ENCODE results near the gene COX7A2.

The COX7A2 gene

DNA sequence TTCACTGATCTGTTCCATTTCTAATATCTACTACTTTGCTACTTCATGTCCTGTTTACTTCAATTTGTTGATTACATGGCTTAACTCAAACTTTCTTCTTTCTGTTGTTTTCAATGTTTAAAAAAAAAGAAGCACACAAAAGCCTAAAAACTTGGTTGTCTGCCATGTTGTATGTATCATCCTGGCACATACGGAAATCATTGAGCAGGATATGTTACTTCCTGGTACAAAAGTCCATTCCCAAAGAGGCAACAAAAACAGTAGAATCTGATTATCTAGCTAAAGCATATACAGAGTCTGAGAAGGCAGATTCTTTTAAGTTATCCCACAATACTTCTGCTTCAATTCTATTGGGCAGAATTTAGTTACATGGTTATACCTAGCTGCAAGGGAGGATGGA lies 23.2 kb downstream of the COX7A2 start:
- no peak overlapping the region for H3K27ac ChIP-seq (ENCODE audit: low read depth, low read length)
- H3K9me3 ChIP-seq (ENCODE audit: control insufficient read depth, insufficient read depth, low read depth, low read length), result no peaks in the 10 kb centered on the region
- 0 out of 2 replicates have a peak, but pooled peaks cover 5% of the 10 kb centered on the region for H3K4me1 ChIP-seq (ENCODE audit: control insufficient read depth, insufficient read depth, low read length)
- no peaks in the 10 kb centered on the region for H3K36me3 ChIP-seq (ENCODE audit: control insufficient read depth, insufficient read depth, low read length)
- no peak overlapping the region for H3K4me3 ChIP-seq (ENCODE audit: low read depth, low read length)
- no peak overlapping the region for H3K9ac ChIP-seq (ENCODE audit: low read length)
- H3K27me3 ChIP-seq (ENCODE audit: control insufficient read depth, insufficient read depth, low read length), result no peaks in the 10 kb centered on the region

DNA sequence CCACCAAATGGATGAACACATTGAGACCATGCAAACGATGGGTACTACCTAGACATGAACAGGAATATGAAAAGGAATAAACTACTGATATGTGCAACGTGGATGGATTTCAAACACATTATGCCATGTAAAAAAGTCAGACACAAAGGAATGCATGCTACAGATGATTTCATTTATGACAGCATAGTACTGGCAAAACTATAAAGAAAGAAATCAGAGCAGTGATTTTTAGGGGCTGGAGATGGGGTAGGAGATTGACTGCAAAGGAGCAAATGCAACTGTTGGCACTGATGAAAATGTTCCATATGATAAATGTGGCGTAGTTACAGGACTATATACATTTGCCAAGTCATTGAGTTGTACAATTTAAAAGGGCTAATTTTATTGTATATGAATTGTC lies 24.3 kb downstream of the COX7A2 start:
- Histone ChIP-seq H3K9me3 (ENCODE audit: control insufficient read depth, insufficient read depth, low read depth, low read length) (no peaks in the 10 kb centered on the region), H3K27me3 (ENCODE audit: control insufficient read depth, insufficient read depth, low read length) (no peaks in the 10 kb centered on the region), H3K36me3 (ENCODE audit: control insufficient read depth, insufficient read depth, low read length) (no peaks in the 10 kb centered on the region), H3K4me3 (ENCODE audit: low read depth, low read length) (no peak overlapping the region), H3K9ac (ENCODE audit: low read length) (no peak overlapping the region), H3K4me1 (ENCODE audit: control insufficient read depth, insufficient read depth, low read length) (0 out of 2 replicates have a peak, but pooled peaks cover 5% of the 10 kb centered on the region), H3K27ac (ENCODE audit: low read depth, low read length) (no peak overlapping the region)

DNA sequence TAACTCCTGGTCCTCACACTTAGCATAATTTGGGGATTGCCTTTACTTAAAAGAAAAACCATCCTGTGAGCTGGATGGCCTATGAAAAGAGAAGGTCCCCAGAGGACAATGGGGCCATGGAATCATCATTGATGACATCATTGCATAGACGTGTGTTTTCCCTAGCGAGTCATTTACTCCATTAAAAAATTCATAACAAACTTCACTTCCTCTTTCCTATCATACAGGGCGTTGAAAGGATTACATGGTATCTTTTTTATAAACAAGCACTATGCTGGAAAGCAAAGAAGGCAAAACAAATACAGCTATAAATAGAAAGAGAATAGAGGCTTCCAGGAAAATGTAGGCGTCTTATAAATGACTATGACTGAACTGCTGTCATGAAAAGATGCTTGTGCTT lies 26.4 kb downstream of the COX7A2 start:
- Histone ChIP-seq H3K36me3 (ENCODE audit: control insufficient read depth, insufficient read depth, low read length) (no peaks in the 10 kb centered on the region), H3K27ac (ENCODE audit: low read depth, low read length) (no peak overlapping the region), H3K9me3 (ENCODE audit: control insufficient read depth, insufficient read depth, low read depth, low read length) (no peaks in the 10 kb centered on the region), H3K4me3 (ENCODE audit: low read depth, low read length) (no peak overlapping the region), H3K9ac (ENCODE audit: low read length) (no peak overlapping the region), H3K4me1 (ENCODE audit: control insufficient read depth, insufficient read depth, low read length) (peaks cover 17% of the 10 kb centered on the region), H3K27me3 (ENCODE audit: control insufficient read depth, insufficient read depth, low read length) (no peaks in the 10 kb centered on the region)

DNA sequence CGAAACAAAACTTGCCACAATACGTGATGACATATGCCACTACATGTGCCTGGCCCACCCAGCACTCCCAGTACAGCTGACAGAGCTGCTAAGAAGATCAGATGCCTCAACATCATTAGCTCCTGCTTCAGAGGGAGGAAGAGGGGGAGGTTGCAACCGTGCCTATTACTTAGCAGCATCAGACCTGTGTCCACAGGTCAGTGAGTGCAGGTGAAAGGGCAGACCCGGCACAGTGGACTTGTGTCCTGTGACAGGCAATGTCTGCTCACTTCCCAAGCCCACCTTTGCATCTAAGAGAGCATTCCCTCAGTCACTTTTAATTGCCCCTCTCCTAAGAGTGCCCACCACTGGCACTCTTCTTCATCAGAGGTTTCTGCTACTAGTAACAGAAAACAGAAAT lies 28.3 kb downstream of the COX7A2 start:
- no peaks in the 10 kb centered on the region for H3K27me3 ChIP-seq (ENCODE audit: control insufficient read depth, insufficient read depth, low read length)
- peaks cover 23% of the 10 kb centered on the region for H3K4me1 ChIP-seq (ENCODE audit: control insufficient read depth, insufficient read depth, low read length)
- no peak overlapping the region for H3K4me3 ChIP-seq (ENCODE audit: low read depth, low read length)
- no peak overlapping the region for H3K9ac ChIP-seq (ENCODE audit: low read length)
- H3K27ac ChIP-seq (ENCODE audit: low read depth, low read length), result no peak overlapping the region
- no peaks in the 10 kb centered on the region for H3K9me3 ChIP-seq (ENCODE audit: control insufficient read depth, insufficient read depth, low read depth, low read length)
- no peaks in the 10 kb centered on the region for H3K36me3 ChIP-seq (ENCODE audit: control insufficient read depth, insufficient read depth, low read length)

DNA sequence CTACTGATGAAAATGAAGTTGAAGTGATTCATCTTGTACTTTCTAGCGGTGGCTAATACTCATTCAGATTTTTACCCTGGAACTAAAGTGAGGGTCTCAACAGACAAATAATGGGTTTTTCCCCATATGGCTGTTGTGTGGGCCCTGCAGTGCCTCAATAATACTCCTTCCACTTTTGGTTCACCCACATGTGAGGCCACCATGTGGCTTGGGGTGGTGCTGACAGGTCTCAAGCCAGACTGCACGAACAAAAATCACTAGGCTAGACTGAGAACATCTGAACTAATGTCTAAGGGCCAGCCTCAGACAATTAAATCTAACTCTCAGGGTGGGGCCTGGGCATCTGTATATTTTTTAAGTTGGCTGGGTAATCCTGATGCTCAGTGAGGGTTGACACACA lies 29.9 kb downstream of the COX7A2 start:
- Histone ChIP-seq H3K36me3 (ENCODE audit: control insufficient read depth, insufficient read depth, low read length) (no peaks in the 10 kb centered on the region), H3K4me3 (ENCODE audit: low read depth, low read length) (no peak overlapping the region), H3K27ac (ENCODE audit: low read depth, low read length) (no peak overlapping the region), H3K9ac (ENCODE audit: low read length) (no peak overlapping the region), H3K4me1 (ENCODE audit: control insufficient read depth, insufficient read depth, low read length) (peaks cover 24% of the 10 kb centered on the region), H3K27me3 (ENCODE audit: control insufficient read depth, insufficient read depth, low read length) (peaks cover 10% of the 10 kb centered on the region), H3K9me3 (ENCODE audit: control insufficient read depth, insufficient read depth, low read depth, low read length) (no peaks in the 10 kb centered on the region)

DNA sequence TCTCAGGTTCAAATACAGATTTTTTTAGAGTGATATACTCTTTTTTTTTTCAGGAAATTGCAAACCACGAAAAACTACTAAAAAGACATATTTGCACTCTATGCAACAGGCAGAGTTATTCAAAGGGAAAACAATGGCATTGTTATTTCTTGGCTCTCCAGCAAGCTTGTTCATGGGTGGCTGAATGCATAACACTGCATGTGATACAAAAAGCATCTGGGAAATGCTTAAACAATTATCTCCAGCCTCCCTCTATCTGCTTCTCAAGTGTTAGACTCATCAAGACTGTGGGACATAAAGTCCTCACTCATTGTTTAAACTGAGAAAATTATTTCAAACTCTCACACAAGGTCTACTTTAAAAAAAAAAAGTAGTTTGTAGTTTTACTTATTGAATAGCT lies 30.5 kb downstream of the COX7A2 start:
- Histone ChIP-seq H3K36me3 (ENCODE audit: control insufficient read depth, insufficient read depth, low read length) (no peaks in the 10 kb centered on the region), H3K9me3 (ENCODE audit: control insufficient read depth, insufficient read depth, low read depth, low read length) (no peaks in the 10 kb centered on the region), H3K27ac (ENCODE audit: low read depth, low read length) (no peak overlapping the region), H3K4me1 (ENCODE audit: control insufficient read depth, insufficient read depth, low read length) (peaks cover 30% of the 10 kb centered on the region), H3K9ac (ENCODE audit: low read length) (no peak overlapping the region), H3K4me3 (ENCODE audit: low read depth, low read length) (no peak overlapping the region), H3K27me3 (ENCODE audit: control insufficient read depth, insufficient read depth, low read length) (peaks cover 16% of the 10 kb centered on the region)

DNA sequence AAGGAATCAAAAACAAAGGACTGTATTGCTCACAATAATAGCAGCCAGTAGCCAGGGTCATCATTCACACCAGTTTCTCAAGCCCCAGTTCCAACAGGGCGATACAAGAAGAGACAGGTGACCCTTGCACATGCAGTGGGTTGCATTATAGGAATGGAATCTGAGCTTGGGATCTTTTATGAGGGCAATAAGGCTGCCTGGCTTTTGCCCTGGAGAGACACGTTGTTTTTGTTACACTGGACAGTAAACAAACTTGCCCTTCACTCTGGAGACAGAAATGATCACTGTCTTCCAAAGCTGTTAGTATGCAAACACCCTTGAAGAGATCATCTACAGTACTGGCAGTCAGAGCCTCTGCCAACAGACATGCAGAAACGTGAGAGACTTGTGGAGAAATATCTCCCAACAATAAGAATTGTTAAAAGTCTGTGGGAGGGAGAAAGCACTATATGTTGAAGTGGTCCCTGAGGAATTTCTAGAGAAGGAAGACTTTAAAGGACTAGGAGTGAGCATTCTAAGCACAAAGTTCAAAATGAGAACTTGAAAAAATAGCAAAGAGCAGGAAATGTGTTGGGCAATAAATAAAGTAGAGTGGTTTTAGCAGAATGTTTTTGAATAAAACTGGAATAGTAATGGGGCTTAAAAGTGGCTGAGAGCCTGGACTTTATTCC lies 31.5 kb downstream of the COX7A2 start:
- H3K27me3 ChIP-seq (ENCODE audit: control insufficient read depth, insufficient read depth, low read length), result peaks cover 26% of the 10 kb centered on the region
- no peak overlapping the region for H3K27ac ChIP-seq (ENCODE audit: low read depth, low read length)
- no peak overlapping the region for H3K4me3 ChIP-seq (ENCODE audit: low read depth, low read length)
- H3K36me3 ChIP-seq (ENCODE audit: control insufficient read depth, insufficient read depth, low read length), result no peaks in the 10 kb centered on the region
- H3K9ac ChIP-seq (ENCODE audit: low read length), result no peak overlapping the region
- no peaks in the 10 kb centered on the region for H3K9me3 ChIP-seq (ENCODE audit: control insufficient read depth, insufficient read depth, low read depth, low read length)
- H3K4me1 ChIP-seq (ENCODE audit: control insufficient read depth, insufficient read depth, low read length), result peaks cover 36% of the 10 kb centered on the region

DNA sequence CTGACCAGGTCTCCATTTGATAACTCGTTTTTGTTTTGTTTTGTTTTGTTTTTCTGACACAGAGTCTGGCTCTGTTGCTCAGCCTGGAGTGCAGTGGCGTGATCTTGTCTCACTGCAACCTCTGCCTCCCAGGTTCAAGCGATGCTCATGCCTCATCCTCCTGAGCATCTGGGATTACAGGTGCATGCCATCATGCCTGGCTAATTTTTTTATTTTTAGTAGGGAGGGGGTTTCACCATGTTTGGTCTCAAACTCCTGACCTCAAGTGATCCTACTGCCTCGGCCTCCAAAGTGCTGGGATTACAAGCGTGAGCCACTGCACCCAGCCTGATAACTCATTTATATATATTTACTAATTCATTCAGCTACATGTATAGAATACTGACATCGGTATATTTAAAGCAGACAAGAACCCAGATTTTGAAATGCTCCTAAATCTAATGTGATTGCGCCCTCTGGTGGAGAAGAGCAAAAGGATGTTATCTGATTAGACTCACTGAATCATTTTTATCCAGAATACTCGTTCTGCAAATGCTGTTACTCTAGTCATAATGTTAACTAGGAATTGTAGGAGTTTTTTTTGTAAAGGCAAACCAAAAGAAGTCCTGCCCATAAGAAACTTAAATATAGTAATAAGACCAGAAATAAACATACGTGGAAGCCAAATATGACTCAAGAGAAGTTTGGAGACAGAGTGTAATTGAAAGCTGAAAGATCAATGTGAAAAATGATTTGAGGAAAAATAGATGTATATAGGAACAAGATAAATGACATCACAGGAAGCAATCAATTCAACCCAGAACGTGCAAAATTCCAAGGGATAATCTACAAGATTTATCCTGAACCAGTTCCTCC lies 32.5 kb downstream of the COX7A2 start:
- Histone ChIP-seq H3K9ac (ENCODE audit: low read length) (no peak overlapping the region), H3K4me3 (ENCODE audit: low read depth, low read length) (no peak overlapping the region), H3K27ac (ENCODE audit: low read depth, low read length) (no peak overlapping the region), H3K4me1 (ENCODE audit: control insufficient read depth, insufficient read depth, low read length) (peaks cover 40% of the 10 kb centered on the region), H3K27me3 (ENCODE audit: control insufficient read depth, insufficient read depth, low read length) (peaks cover 36% of the 10 kb centered on the region), H3K36me3 (ENCODE audit: control insufficient read depth, insufficient read depth, low read length) (no peaks in the 10 kb centered on the region), H3K9me3 (ENCODE audit: control insufficient read depth, insufficient read depth, low read depth, low read length) (no peaks in the 10 kb centered on the region)

DNA sequence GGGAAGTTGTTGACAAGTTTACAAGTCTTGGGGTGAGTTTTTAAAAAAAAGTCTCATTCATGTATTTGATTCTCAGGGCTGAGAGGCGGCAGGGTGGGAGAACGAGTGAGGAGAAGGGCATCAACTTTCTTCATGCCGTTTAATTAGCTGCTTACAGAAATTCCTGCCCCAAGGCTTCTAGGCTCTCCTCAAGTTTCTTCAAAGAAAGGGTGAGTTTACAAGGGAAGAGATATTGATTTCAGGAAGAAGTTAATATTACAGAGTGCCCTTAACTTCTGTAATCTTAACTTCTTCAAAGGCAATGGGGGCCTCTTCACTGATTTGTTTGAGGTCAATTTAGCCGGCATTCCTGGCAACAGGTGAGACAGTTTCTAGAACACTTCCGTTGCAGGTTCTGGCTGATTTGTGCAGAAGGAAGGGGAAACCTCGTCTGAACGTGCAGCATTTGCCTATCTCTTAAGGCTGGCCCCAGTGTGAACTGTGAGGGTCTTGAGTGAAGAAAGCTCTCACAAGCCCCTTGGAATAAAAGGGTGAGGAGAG lies 34.3 kb downstream of the COX7A2 start:
- Histone ChIP-seq H3K9ac (ENCODE audit: low read length) (no peak overlapping the region), H3K4me1 (ENCODE audit: control insufficient read depth, insufficient read depth, low read length) (peaks cover 45% of the 10 kb centered on the region), H3K27ac (ENCODE audit: low read depth, low read length) (no peak overlapping the region), H3K9me3 (ENCODE audit: control insufficient read depth, insufficient read depth, low read depth, low read length) (no peaks in the 10 kb centered on the region), H3K36me3 (ENCODE audit: control insufficient read depth, insufficient read depth, low read length) (no peaks in the 10 kb centered on the region), H3K27me3 (ENCODE audit: control insufficient read depth, insufficient read depth, low read length) (peaks cover 54% of the 10 kb centered on the region), H3K4me3 (ENCODE audit: low read depth, low read length) (no peak overlapping the region)

DNA sequence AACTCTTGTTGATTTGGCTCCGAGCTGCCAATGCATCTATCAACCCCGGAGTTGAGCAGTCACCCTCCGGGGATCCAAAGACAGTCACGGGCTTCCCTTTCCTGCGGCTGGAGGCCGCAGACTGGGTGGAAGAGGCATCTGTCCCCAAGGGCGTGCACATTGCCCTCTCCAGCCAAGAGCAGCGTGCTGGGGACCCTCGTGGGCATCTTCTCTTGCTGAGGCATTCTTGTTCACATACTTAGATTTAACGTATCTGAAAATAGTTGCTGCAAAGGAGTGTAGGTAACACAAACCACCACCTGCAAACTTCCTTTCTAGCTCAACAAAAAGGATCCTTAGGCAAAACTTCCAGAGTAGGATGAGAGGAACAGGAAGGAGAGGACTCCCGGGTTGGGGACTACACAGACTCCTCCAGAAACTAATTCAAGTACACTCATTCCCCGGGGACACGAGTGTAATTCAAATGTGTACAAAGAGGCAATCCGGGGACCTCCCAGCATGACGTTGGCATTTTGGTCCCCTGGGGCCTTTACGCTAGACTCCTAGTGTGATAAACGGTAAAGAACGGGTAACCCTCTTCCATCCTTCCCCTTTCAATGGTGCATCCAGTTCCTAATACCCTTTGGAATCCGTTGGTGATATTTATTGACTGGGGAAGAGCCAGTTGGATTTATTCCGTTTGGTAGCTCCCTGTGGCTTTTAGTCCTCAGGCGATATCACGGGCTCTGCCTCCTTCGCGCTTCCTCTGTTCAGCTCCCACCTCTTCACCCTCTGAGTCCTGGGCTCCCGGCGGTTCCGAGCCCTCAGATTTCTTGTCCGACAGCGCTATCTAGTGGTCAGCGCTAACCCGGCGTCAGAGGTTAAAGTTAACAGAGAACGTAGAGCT lies 35.1 kb downstream of the COX7A2 start:
- no peak overlapping the region for H3K27ac ChIP-seq (ENCODE audit: low read depth, low read length)
- H3K9me3 ChIP-seq (ENCODE audit: control insufficient read depth, insufficient read depth, low read depth, low read length), result no peaks in the 10 kb centered on the region
- no peak overlapping the region for H3K9ac ChIP-seq (ENCODE audit: low read length)
- peaks cover 45% of the 10 kb centered on the region for H3K4me1 ChIP-seq (ENCODE audit: control insufficient read depth, insufficient read depth, low read length)
- H3K4me3 ChIP-seq (ENCODE audit: low read depth, low read length), result peak overlapping the region; percentile 71
- H3K27me3 ChIP-seq (ENCODE audit: control insufficient read depth, insufficient read depth, low read length), result peaks cover 61% of the 10 kb centered on the region
- no peaks in the 10 kb centered on the region for H3K36me3 ChIP-seq (ENCODE audit: control insufficient read depth, insufficient read depth, low read length)

Data from HUES6 (cell line).